Sigmoid colon (tissue), 7 donors: ENCODE measurements around the gene HSPA1A. TPM values are rescaled to one million over a fixed set of nuclear protein-coding genes. Genes with fewer than 3 reads are reported as not detected.
A peak's percentile ranks its signal among the peaks of the same experiment; 100 is the strongest.

Experiments
- DNase-seq: peaks from one replicate; pipeline ENCODE4 v3.0.0-alpha.2; 2019
- H3K27ac ChIP-seq, 4 donors: fragments of 200-600 bp; sonication (generic); one replicate each; pipeline ENCODE4 v1.5.1; 2016 to 2019; ENCODE audit warnings: mild to moderate bottlenecking in 1 of 4
- H3K27me3 ChIP-seq, 3 donors: fragments of 200-600 bp; sonication (generic); one replicate each; pipeline ENCODE4 v1.5.1; 2019; ENCODE audit warnings: mild to moderate bottlenecking in 1 of 3
- H3K36me3 ChIP-seq, 4 donors: fragments of 200-600 bp; sonication (generic); one replicate each; pipeline ENCODE4 v1.5.1; 2016 to 2019
- H3K4me1 ChIP-seq, 4 donors: fragments of 200-600 bp; sonication (generic); one replicate each; pipeline ENCODE4 v1.5.1; 2017 to 2019
- H3K4me3 ChIP-seq, 4 donors: fragments of 200-600 bp; sonication (generic); one replicate each; pipeline ENCODE4 v1.5.1; 2017 to 2019; ENCODE audit warnings: mild to moderate bottlenecking in 2 of 4, moderate library complexity in 1 of 4
- H3K9me3 ChIP-seq, 4 donors: fragments of 200-600 bp in 3 of 4; sonication (generic) in 3 of 4; one replicate each; pipeline versions ENCODE4 v1.5.1 to v1.6.1; 2013 to 2019
- EP300 ChIP-seq, 4 donors: sonication (generic); formaldehyde crosslinking; IDR thresholded peaks; one replicate each; pipeline ENCODE4 v1.6.1; 2017; ENCODE audit warnings: antibody characterized with exemption in 4 of 4
- POLR2A ChIP-seq, 2 donors: fragments of 450-650 bp; IDR thresholded peaks; one replicate each; pipeline ENCODE4 v1.6.1; 2016; ENCODE audit warnings: antibody characterized with exemption in 2 of 2, mild to moderate bottlenecking in 2 of 2, moderate library complexity in 2 of 2
- POLR2AphosphoS5 ChIP-seq, 4 donors: sonication (generic); formaldehyde crosslinking; IDR thresholded peaks; one replicate each; pipeline ENCODE4 v1.6.1; 2017; ENCODE audit warnings: antibody characterized with exemption in 4 of 4
- WGBS, 2 donors: extraction: QIAGEN DNeasy Blood & Tissue Kit; methylation state at CpG; one replicate each; pipeline ENCODE4 v1.1.7; 2013; 5-methylcytosine and 5-hydroxymethylcytosine counted together
- intact Hi-C: fragments of 100-400 bp; cut with DNase I; formaldehyde crosslinking; loops from one replicate; pipeline ENCODE4 v1.15.1; 2023
- polyA plus RNA-seq, 3 donors: library from polyadenylated mRNA; stranded (reverse); fragments of 200-250 nt; gene quantifications; one replicate each; pipeline ENCODE4 v1.2.3, GENCODE V29; 2013
- total RNA-seq, 4 donors: library from RNA; depleted of rRNA; stranded (reverse); fragments of >200 nt; gene quantifications; one replicate each; pipeline ENCODE4 v1.1.0, GENCODE V29; 2016
- TF ChIP-seq, protein P1 (sequence below), 4 experiments: fragments of 450-650 bp in 3 of 4; fragments of 200-600 bp in 1 of 4; IDR thresholded peaks; one replicate each; pipeline ENCODE4 v1.5.1; 2016 to 2019; ENCODE audit warnings: antibody characterized with exemption in 4 of 4, mild to moderate bottlenecking in 3 of 4, moderate library complexity in 2 of 4
- donor health status: healthy with polysubstance abuse.
- donor health status: Bipolar disorder and iron deficiency.
- donor health status: healthy.

Gene HSPA1A
- total and polyA plus RNA-seq, 7 donors: 39.0 to 321 (median 147) TPM

DNA sequence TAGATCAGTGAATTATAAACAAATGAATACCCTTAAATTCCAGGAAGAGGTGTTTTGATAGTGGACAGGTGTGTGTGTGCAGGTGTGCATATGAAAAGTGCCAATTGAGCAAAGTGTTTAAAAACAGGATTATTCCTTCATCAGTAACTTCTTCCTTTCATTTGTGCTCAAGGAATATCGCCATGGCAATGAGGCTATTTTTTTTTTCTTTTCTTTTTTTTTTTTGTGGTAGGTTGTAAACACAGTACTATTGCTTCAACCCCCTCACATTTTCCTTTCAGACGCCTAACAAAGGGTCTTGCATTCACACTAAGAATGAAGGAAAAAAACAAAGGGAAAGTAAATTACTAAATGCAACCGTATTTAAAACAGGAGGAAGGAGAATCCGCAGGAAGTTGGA, 10.2 kb downstream of the HSPA1A start:
- Histone ChIP-seq H3K27ac (peak overlapping the region; percentile 86 to 98 (median 95)), H3K27me3 (no peaks in the 10 kb centered on the region), H3K9me3 (no peaks in the 10 kb centered on the region), H3K4me1 (peaks cover 0 to 42% (median 40%) of the 10 kb centered on the region in 4 donors), H3K36me3 (no peaks in the 10 kb centered on the region), H3K4me3 (no peak overlapping the region)
- TF ChIP-seq POLR2A (IDR thresholded peaks at IDR 0.05) (no peak), POLR2AphosphoS5 (IDR thresholded peaks at IDR 0.05) (no peak), EP300 (IDR thresholded peaks at IDR 0.05) (no peak)
- TF ChIP-seq, protein P1, sequence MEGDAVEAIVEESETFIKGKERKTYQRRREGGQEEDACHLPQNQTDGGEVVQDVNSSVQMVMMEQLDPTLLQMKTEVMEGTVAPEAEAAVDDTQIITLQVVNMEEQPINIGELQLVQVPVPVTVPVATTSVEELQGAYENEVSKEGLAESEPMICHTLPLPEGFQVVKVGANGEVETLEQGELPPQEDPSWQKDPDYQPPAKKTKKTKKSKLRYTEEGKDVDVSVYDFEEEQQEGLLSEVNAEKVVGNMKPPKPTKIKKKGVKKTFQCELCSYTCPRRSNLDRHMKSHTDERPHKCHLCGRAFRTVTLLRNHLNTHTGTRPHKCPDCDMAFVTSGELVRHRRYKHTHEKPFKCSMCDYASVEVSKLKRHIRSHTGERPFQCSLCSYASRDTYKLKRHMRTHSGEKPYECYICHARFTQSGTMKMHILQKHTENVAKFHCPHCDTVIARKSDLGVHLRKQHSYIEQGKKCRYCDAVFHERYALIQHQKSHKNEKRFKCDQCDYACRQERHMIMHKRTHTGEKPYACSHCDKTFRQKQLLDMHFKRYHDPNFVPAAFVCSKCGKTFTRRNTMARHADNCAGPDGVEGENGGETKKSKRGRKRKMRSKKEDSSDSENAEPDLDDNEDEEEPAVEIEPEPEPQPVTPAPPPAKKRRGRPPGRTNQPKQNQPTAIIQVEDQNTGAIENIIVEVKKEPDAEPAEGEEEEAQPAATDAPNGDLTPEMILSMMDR (IDR thresholded peaks at IDR 0.05): no peak
- intact Hi-C loops: loop anchor here (10.0 kb wide), 2 partner anchors 349 to 1211 kb away; partner anchors contain the start of genes AGPAT1, MRPS18B, PPP1R10 and RNF5
- 21 to 66% methylated on average over 4 of the region's 4 CpGs for WGBS, 2 donors
- no peak for DNase-seq

DNA sequence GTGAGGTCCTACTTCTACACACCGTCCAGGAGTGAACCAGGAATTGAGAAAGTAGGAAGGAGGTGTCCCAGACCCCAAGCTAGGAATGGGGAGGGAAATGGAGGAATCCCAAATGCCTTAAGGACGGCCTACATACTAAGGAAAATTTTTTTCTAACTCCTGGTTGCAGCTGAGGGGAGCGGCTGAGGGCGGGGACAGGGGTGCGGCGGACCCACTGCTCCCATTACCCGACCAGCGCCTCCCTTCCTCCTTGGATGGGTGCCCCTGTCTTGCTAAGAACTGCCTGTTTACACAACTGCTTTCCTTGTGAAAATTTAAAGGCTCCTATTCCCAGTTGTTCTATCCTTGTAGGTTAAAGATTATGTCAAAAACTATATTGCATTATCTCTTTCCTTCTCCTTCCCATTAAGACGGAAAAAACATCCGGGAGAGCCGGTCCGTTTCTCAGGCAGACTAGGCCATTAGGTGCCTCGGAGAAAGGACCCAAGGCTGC, 11.5 kb downstream of the HSPA1A start:
- Histone ChIP-seq H3K9me3 (no peaks in the 10 kb centered on the region), H3K27me3 (no peaks in the 10 kb centered on the region), H3K27ac (peak overlapping the region; percentile 86 to 98 (median 95)), H3K4me1 (peaks cover 0 to 44% (median 43%) of the 10 kb centered on the region in 4 donors), H3K36me3 (no peaks in the 10 kb centered on the region), H3K4me3 (peak overlapping the region; percentile 21 to 74 (median 68))
- TF ChIP-seq EP300 (IDR thresholded peaks at IDR 0.05) (no peak), POLR2A (IDR thresholded peaks at IDR 0.05) (peak in 1 of 2 donors; percentile 49), POLR2AphosphoS5 (IDR thresholded peaks at IDR 0.05) (peak; percentile 23 to 90 (median 66))
- peak; percentile 97 for DNase-seq
- 1 to 2% methylated on average over 13 of the region's 13 CpGs for WGBS, 2 donors
- intact Hi-C loops: loop anchor here (1.0 to 10.0 kb wide), 3 partner anchors 162 to 1212 kb away; partner anchors contain the start of genes AGPAT1, MRPS18B, PPP1R10 and RNF5

DNA sequence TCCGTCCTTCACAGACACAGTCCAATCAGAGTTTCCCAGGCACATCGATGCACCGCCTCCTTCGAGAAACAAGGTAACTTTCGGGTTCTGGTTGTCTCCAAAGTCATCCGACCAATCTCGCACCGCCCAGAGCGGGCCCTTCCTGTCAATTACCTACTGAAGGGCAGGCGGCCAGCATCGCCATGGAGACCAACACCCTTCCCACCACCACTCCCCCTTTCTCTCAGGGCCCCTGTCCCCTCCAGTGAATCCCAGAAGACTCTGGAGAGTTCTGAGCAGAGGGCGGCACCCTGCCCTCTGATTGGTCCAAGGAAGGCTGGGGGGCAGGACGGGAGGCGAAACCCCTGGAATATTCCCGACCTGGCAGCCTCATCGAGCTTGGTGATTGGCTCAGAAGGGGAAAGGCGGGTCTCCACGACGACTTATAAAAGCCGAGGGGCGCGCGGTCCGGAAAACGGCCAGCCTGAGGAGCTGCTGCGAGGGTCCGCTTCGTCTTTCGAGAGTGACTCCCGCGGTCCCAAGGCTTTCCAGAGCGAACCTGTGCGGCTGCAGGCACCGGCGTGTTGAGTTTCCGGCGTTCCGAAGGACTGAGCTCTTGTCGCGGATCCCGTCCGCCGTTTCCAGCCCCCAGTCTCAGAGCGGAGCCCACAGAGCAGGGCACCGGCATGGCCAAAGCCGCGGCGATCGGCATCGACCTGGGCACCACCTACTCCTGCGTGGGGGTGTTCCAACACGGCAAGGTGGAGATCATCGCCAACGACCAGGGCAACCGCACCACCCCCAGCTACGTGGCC, 12.1 kb downstream of the HSPA1A start, which contains the start of gene HSPA1B:
Gene HSPA1B, plus strand, starts transcription at position 453 of the 794 bp plus-strand sequence. Its CDS starts 213 bp downstream, at position 666.
- WGBS, 2 donors: 0% methylated on average over 52 of the region's 56 CpGs
- DNase-seq: peak; percentile 100
- H3K36me3 ChIP-seq: no peaks in the 10 kb centered on the region
- no peaks in the 10 kb centered on the region for H3K9me3 ChIP-seq
- peak within 1 kb of the TSS; percentile 60 to 74 (median 68) for H3K4me3 ChIP-seq
- H3K4me1 ChIP-seq: peaks cover 0 to 49% (median 45%) of the 10 kb centered on the region in 4 donors
- peak within 1 kb of the TSS; percentile 86 to 98 (median 95) for H3K27ac ChIP-seq
- TF ChIP-seq POLR2AphosphoS5 (IDR thresholded peaks at IDR 0.05) (peak; percentile 100), EP300 (IDR thresholded peaks at IDR 0.05) (peak in 1 of 4 donors; percentile 93), POLR2A (IDR thresholded peaks at IDR 0.05) (peak; percentile 100)
- TF ChIP-seq, protein P1 (IDR thresholded peaks at IDR 0.05): no peak
- H3K27me3 ChIP-seq: no peaks in the 10 kb centered on the region
- intact Hi-C loops: loop anchor here (1.0 to 10.0 kb wide), 3 partner anchors 162 to 1213 kb away; partner anchors contain the start of genes AGPAT1, MRPS18B, PPP1R10 and RNF5

DNA sequence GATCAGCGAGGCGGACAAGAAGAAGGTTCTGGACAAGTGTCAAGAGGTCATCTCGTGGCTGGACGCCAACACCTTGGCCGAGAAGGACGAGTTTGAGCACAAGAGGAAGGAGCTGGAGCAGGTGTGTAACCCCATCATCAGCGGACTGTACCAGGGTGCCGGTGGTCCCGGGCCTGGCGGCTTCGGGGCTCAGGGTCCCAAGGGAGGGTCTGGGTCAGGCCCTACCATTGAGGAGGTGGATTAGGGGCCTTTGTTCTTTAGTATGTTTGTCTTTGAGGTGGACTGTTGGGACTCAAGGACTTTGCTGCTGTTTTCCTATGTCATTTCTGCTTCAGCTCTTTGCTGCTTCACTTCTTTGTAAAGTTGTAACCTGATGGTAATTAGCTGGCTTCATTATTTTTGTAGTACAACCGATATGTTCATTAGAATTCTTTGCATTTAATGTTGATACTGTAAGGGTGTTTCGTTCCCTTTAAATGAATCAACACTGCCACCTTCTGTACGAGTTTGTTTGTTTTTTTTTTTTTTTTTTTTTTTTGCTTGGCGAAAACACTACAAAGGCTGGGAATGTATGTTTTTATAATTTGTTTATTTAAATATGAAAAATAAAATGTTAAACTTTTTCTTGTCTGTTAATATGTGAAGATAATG, 14.4 kb downstream of the HSPA1A start:
- H3K27ac ChIP-seq: peak overlapping the region; percentile 75 to 96 (median 94)
- no peak for DNase-seq
- peak overlapping the region; percentile 56 to 65 (median 59) for H3K4me3 ChIP-seq
- H3K27me3 ChIP-seq: no peaks in the 10 kb centered on the region
- H3K36me3 ChIP-seq: no peaks in the 10 kb centered on the region
- TF ChIP-seq, protein P1 (IDR thresholded peaks at IDR 0.05): peak in 2 of 4 experiments; percentile 25 to 36
- peak in 2 of 4 donors; percentile 25 to 59 for TF ChIP-seq POLR2AphosphoS5 (IDR thresholded peaks at IDR 0.05)
- no peak for TF ChIP-seq EP300 (IDR thresholded peaks at IDR 0.05)
- H3K9me3 ChIP-seq: no peaks in the 10 kb centered on the region
- WGBS, 2 donors: 0 to 1% methylated on average over 12 to 15 of the region's 15 CpGs
- H3K4me1 ChIP-seq: peaks cover 0 to 40% (median 37%) of the 10 kb centered on the region in 4 donors
- intact Hi-C loops: loop anchor here (1.0 to 10.0 kb wide), 7 partner anchors 33 to 1215 kb away; partner anchors contain the start of genes AGPAT1, ATP6V1G2, DDAH2 and DDX39B
